HepG2 (cell line): ENCODE measurements around the gene COG8. TPM values are rescaled to one million over a fixed set of nuclear protein-coding genes. Genes with fewer than 3 reads are reported as not detected.

Experiments used
- CEBPZ ChIP-seq: IDR thresholded peaks from 2 replicates; pipeline ENCODE4 v1.6.1; 2012; ENCODE audit warnings: low read length, improper control_type of control experiment
- DR1 ChIP-seq: sonication (generic); formaldehyde crosslinking; IDR thresholded peaks from 2 replicates; pipeline ENCODE4 v1.8.0; 2021; ENCODE audit warnings: mild to moderate bottlenecking, missing genetic modification reagents, inconsistent platforms
- GATAD2A ChIP-seq: IDR thresholded peaks from 2 replicates; pipeline ENCODE4 v1.6.1; 2016
- HMG20B ChIP-seq: conservative IDR thresholded peaks from 2 replicates; pipeline ENCODE4 v1.6.1; 2016; ENCODE audit warnings: missing genetic modification reagents, missing compliant biosample characterization
- KDM2A ChIP-seq: sonication (generic); formaldehyde crosslinking; IDR thresholded peaks from 2 replicates; pipeline ENCODE4 v1.4.0; 2020; ENCODE audit warnings: low read depth, missing genetic modification reagents, borderline replicate concordance
- LRRFIP1 ChIP-seq: sonication (generic); formaldehyde crosslinking; conservative IDR thresholded peaks from 2 replicates; pipeline ENCODE4 v1.4.0; 2020; ENCODE audit warnings: missing genetic modification reagents
- MIXL1 ChIP-seq: IDR thresholded peaks from 2 replicates; pipeline ENCODE4 v1.6.1; 2016
- MXI1 ChIP-seq: IDR thresholded peaks from 3 replicates; pipeline ENCODE4 v1.6.1; 2012; ENCODE audit warnings: low read depth, low read length, inconsistent platforms, borderline replicate concordance
- SP4 ChIP-seq: sonication (generic); formaldehyde crosslinking; IDR thresholded peaks from 2 replicates; pipeline ENCODE4 v1.8.1; 2023; ENCODE audit warnings: mild to moderate bottlenecking, missing genetic modification reagents
- ZBTB14 ChIP-seq: sonication (generic); formaldehyde crosslinking; IDR thresholded peaks from 2 replicates; pipeline ENCODE4 v1.4.0; 2020; ENCODE audit warnings: missing genetic modification reagents
- ZBTB7A ChIP-seq: sonication (generic); formaldehyde crosslinking; IDR thresholded peaks from 2 replicates; pipeline ENCODE4 v1.8.0; 2022; ENCODE audit warnings: mild to moderate bottlenecking, missing genetic modification reagents
- ZNF274 ChIP-seq: sonication (generic); formaldehyde crosslinking; IDR thresholded peaks from 2 replicates; pipeline ENCODE4 v1.5.1; 2020; ENCODE audit warnings: mild to moderate bottlenecking, missing genetic modification reagents
- ZNF562 ChIP-seq: sonication (generic); formaldehyde crosslinking; IDR thresholded peaks from 2 replicates; pipeline ENCODE4 v1.8.0; 2022; ENCODE audit warnings: missing genetic modification reagents, borderline replicate concordance
- ZNF589 ChIP-seq: sonication (generic); formaldehyde crosslinking; conservative IDR thresholded peaks from 2 replicates; pipeline ENCODE4 v1.8.0; 2022; ENCODE audit warnings: mild to moderate bottlenecking, moderate library complexity, missing genetic modification reagents
- ZNF597 ChIP-seq: sonication (generic); formaldehyde crosslinking; IDR thresholded peaks from 2 replicates; pipeline ENCODE4 v1.5.0; 2020; ENCODE audit warnings: missing genetic modification reagents
- ZNF879 ChIP-seq: sonication (generic); formaldehyde crosslinking; IDR thresholded peaks from 2 replicates; pipeline ENCODE4 v1.8.1; 2023; ENCODE audit warnings: missing genetic modification reagents
- polyA plus RNA-seq, 8 experiments: library from polyadenylated mRNA; depleted of rRNA in 3 of 8; stranded (reverse) in 7 of 8; unstranded in 1 of 8; fragments of >200 nt; fragmentation: Illumina TruSeq in 4 of 8; extraction: Trizol in 4 of 8; gene quantifications; 2 replicates each; pipeline versions ENCODE4 v1.2.1 to v1.2.3, GENCODE V29; 2011 to 2016; ENCODE audit warnings: low read depth in 4 of 8, missing spikeins in 1 of 8, mixed read lengths in 1 of 8; ENCODE audit not compliant: insufficient read depth in 1 of 8
- total RNA-seq, 5 experiments: library from RNA; depleted of rRNA; stranded (reverse); fragments of >200 nt; fragmentation: Illumina TruSeq; extraction: Trizol; gene quantifications; 2 replicates each; pipeline ENCODE4 v1.2.3, GENCODE V29; 2016; ENCODE audit warnings: low read depth in 1 of 5

COG8 gene
- total and polyA plus RNA-seq, 2 of the 13 experiments (the other 11 are each of a cell fraction or from before 2014, with no cell fraction given): 45.5 to 52.1 TPM

GRCh38 chr16:69329369-69330285 is 9.7 kb downstream of the COG8 start (continued):
- TF ChIP-seq CEBPZ (no peak), MXI1 (no peak), KDM2A (CRISPR knock-in tag) (peak; percentile 83), SP4 (CRISPR knock-in tag) (no peak; the same call in 1 of the 2 replicates), MIXL1 (CRISPR knock-in tag) (no peak), ZBTB14 (CRISPR knock-in tag) (no peak), DR1 (CRISPR knock-in tag) (peak; percentile 40), ZNF589 (CRISPR knock-in tag) (no peak), ZBTB7A (CRISPR knock-in tag) (peak; percentile 43; the same call in 1 of the 2 replicates), HMG20B (no peak), ZNF597 (no peak), ZNF274 (CRISPR knock-in tag) (no peak; the same call in 1 of the 2 replicates), ZNF879 (CRISPR knock-in tag) (peak; percentile 4; the same call in 1 of the 2 replicates), LRRFIP1 (CRISPR knock-in tag) (no peak), GATAD2A (CRISPR knock-in tag) (no peak), ZNF562 (CRISPR knock-in tag) (no peak)
